ENCODE data around the gene FAM229A. TPM values are rescaled to one million over a fixed set of nuclear protein-coding genes. Genes with fewer than 3 reads are reported as not detected.

FAM229A gene
- total RNA-seq, 3 donors from 2014 or later (not counting 1 experiment from before 2014, with no cell fraction given) = 18.3 to 23.5 (median 21.0) TPM

- TF ChIP-seq CTCF (IDR thresholded peaks at IDR 0.05) = no peak
- H3K9me3 ChIP-seq (ENCODE audit: control insufficient read depth, insufficient read depth, low read length) = no peaks in the 10 kb centered on the region
- intact Hi-C loops (cut with micrococcal nuclease) = loop anchor here (5.0 kb wide), 1 partner anchor 40 kb away; the partner anchor contains the start of gene BSDC1
- H3K27ac ChIP-seq (ENCODE audit: low read length) = peak overlapping the region; percentile 58
- no peaks in the 10 kb centered on the region for H3K9me3 Mint-ChIP-seq
- H3K4me1 ChIP-seq (ENCODE audit: control insufficient read depth, insufficient read depth, low read length) = peaks cover 39% of the 10 kb centered on the region
- H3K4me1 Mint-ChIP-seq = peaks cover 28 to 50% of the 10 kb centered on the region in 2 donors
- peak overlapping the region; percentile 47 for H3K4me3 ChIP-seq (ENCODE audit: low read length)
- no peak for DNase-seq
- H3K36me3 Mint-ChIP-seq = no peaks in the 10 kb centered on the region
- H3K27me3 ChIP-seq (ENCODE audit: control insufficient read depth, insufficient read depth, low read length) = no peaks in the 10 kb centered on the region
- no peak for ATAC-seq
- peak overlapping the region; percentile 34 to 72 for H3K27ac Mint-ChIP-seq
- no peaks in the 10 kb centered on the region for H3K36me3 ChIP-seq (ENCODE audit: control insufficient read depth, insufficient read depth, low read length)
- no peaks in the 10 kb centered on the region for H3K27me3 Mint-ChIP-seq (ENCODE audit: low read depth in 2 of 2)
- H3K4me3 Mint-ChIP-seq = peak overlapping the region; percentile 76
- 80% methylated on average over 8 of the region's 8 CpGs for WGBS (ENCODE audit: insufficient coverage)
Observed at GRCh38 chr1:32352239-32352745, 10.0 kb downstream of the FAM229A start.

- intact Hi-C loops (cut with micrococcal nuclease) = loop anchor here (1.0 to 5.0 kb wide), 3 partner anchors 14 to 59 kb away; partner anchors contain the start of genes BSDC1 and HDAC1
- Mint-ChIP-seq H3K27me3 (ENCODE audit: low read depth in 2 of 2) (no peaks in the 10 kb centered on the region), H3K4me3 (peak overlapping the region; percentile 76), H3K9me3 (no peaks in the 10 kb centered on the region), H3K4me1 (peaks cover 28 to 50% of the 10 kb centered on the region in 2 donors), H3K36me3 (no peaks in the 10 kb centered on the region), H3K27ac (peak overlapping the region; percentile 64 to 72)
- no peaks in the 10 kb centered on the region for H3K27me3 ChIP-seq (ENCODE audit: control insufficient read depth, insufficient read depth, low read length)
- no peaks in the 10 kb centered on the region for H3K36me3 ChIP-seq (ENCODE audit: control insufficient read depth, insufficient read depth, low read length)
- DNase-seq (peak; percentile 88 to 97), ATAC-seq (peak; percentile 93 to 97 (median 94))
- peak overlapping the region; percentile 66 for H3K27ac ChIP-seq (ENCODE audit: low read length)
- peak overlapping the region; percentile 47 for H3K4me3 ChIP-seq (ENCODE audit: low read length)
- WGBS (ENCODE audit: insufficient coverage) = 5% methylated on average over 72 of the region's 75 CpGs
- no peaks in the 10 kb centered on the region for H3K9me3 ChIP-seq (ENCODE audit: control insufficient read depth, insufficient read depth, low read length)
- peaks cover 39% of the 10 kb centered on the region for H3K4me1 ChIP-seq (ENCODE audit: control insufficient read depth, insufficient read depth, low read length)
- TF ChIP-seq CTCF (IDR thresholded peaks at IDR 0.05) = peak; percentile 0
Observed at GRCh38 chr1:32351399-32352238, 10.7 kb downstream of the FAM229A start.

- H3K4me3 Mint-ChIP-seq = peak overlapping the region; percentile 76
- intact Hi-C loops (cut with micrococcal nuclease) = loop anchor here (1.0 to 5.0 kb wide), 3 partner anchors 14 to 59 kb away; partner anchors contain the start of genes BSDC1 and HDAC1
- peaks cover 28 to 50% of the 10 kb centered on the region in 2 donors for H3K4me1 Mint-ChIP-seq
- no peaks in the 10 kb centered on the region for H3K9me3 ChIP-seq (ENCODE audit: control insufficient read depth, insufficient read depth, low read length)
- H3K36me3 ChIP-seq (ENCODE audit: control insufficient read depth, insufficient read depth, low read length) = no peaks in the 10 kb centered on the region
- peak overlapping the region; percentile 66 for H3K27ac ChIP-seq (ENCODE audit: low read length)
- H3K9me3 Mint-ChIP-seq = no peaks in the 10 kb centered on the region
- H3K27me3 Mint-ChIP-seq (ENCODE audit: low read depth in 2 of 2) = peaks cover 0 to 2% of the 10 kb centered on the region in 2 donors
- DNase-seq (peak in 1 of 2 donors; percentile 79), ATAC-seq (peak; percentile 77 to 87 (median 78))
- H3K4me1 ChIP-seq (ENCODE audit: control insufficient read depth, insufficient read depth, low read length) = peaks cover 39% of the 10 kb centered on the region
- peak overlapping the region; percentile 64 to 72 for H3K27ac Mint-ChIP-seq
- peak; percentile 69 for TF ChIP-seq CTCF (IDR thresholded peaks at IDR 0.05)
- H3K4me3 ChIP-seq (ENCODE audit: low read length) = peak overlapping the region; percentile 47
- WGBS (ENCODE audit: insufficient coverage) = 22% methylated on average over 28 of the region's 28 CpGs
- H3K27me3 ChIP-seq (ENCODE audit: control insufficient read depth, insufficient read depth, low read length) = no peaks in the 10 kb centered on the region
- no peaks in the 10 kb centered on the region for H3K36me3 Mint-ChIP-seq
Observed at GRCh38 chr1:32350785-32351398, 11.4 kb downstream of the FAM229A start.

Measured in natural killer cell (primary cell).